Brain microvascular endothelial cell (primary cell): Measurements from ENCODE around the gene ZFHX3.

Experiments used
- DNase-seq: peaks from one replicate; pipeline ENCODE4 v3.0.0-alpha.2; 2020
- H3K27ac ChIP-seq: fragments of 250-450 bp; sonication (Bioruptor Pico); 2 replicates; pipeline ENCODE4 v1.5.1; 2020; ENCODE audit warnings: mild to moderate bottlenecking, moderate library complexity
- H3K27me3 ChIP-seq: fragments of 250-450 bp; sonication (Bioruptor Pico); replicated peaks from 2 replicates; pipeline ENCODE4 v1.5.1; 2020; ENCODE audit warnings: mild to moderate bottlenecking
- H3K36me3 ChIP-seq: fragments of 250-450 bp; sonication (Bioruptor Pico); replicated peaks from 2 replicates; pipeline ENCODE4 v1.5.1; 2020; ENCODE audit warnings: mild to moderate bottlenecking
- H3K4me3 ChIP-seq: 2 replicates; pipeline ENCODE4 v1.5.1; 2011; ENCODE audit warnings: low read depth, mild to moderate bottlenecking, control low read depth, low read length, moderate library complexity
- CTCF ChIP-seq: IDR thresholded peaks from 2 replicates; pipeline ENCODE4 v1.5.1; 2011; ENCODE audit warnings: low read depth, mild to moderate bottlenecking, moderate library complexity, low read length, control low read depth, inconsistent platforms; ENCODE audit errors: missing control alignments
- in situ Hi-C: cut with HindIII; loops from 2 replicates; pipeline ENCODE4 v1.10.0; 2017; ENCODE audit warnings: low sequenced_read_pairs, low pct_ligation_motif_present

The ZFHX3 gene

DNA sequence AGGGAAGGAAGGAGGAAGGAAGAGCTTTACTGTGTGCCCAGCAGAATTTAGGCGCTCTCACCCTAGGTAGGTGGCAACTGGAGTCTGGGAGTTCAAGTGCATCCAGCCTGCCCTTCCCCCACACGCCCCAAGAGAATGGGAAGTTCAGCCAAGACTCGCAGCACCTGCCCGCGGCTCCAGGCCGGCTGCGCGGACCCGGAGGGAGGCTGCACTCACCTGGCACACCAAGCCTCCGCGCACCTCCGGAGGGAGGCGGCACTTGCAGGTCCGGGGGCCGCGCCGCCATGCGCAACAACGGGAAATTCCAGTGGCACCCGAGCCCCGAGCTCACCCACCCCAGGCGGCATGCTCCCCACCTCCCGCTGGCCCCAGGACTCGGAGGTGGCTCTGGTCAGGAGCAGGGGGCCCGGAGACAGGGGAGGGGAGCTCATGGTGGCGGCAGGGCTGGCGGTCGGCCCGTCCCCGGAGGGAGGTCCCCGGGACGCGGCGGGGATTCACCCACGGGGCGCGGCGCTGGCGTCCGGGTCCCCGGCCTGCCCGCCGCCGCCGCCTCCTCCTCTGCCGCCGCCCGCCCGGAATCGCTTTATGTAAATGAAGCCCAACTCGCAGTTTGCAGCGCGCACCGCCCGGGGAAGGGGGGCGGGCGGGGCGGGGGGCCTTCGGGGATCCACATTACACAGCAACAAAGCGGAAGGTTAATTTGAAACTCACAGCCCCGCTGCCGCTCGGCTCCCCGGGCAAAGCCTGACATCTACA is at the start of gene ZFHX3:
ZFHX3 (minus strand) TSS at position 593 of the 756 bp plus-strand sequence. CDS start 87,983 bp downstream, outside the sequence.
- H3K27ac ChIP-seq = peak within 1 kb of the TSS; percentile 89
- in situ Hi-C loops = no loop called here
- H3K27me3 ChIP-seq = no peaks in the 10 kb centered on the region
- peak within 1 kb of the TSS; percentile 69 for H3K4me3 ChIP-seq
- TF ChIP-seq CTCF = no peak
- no peaks in the 10 kb centered on the region for H3K36me3 ChIP-seq
- DNase-seq = no peak

- in situ Hi-C loops = no loop called here
- no peaks in the 10 kb centered on the region for H3K36me3 ChIP-seq
Measured at GRCh38 chr16:73096510-73096909, 48.6 kb upstream of the ZFHX3 start.

DNA sequence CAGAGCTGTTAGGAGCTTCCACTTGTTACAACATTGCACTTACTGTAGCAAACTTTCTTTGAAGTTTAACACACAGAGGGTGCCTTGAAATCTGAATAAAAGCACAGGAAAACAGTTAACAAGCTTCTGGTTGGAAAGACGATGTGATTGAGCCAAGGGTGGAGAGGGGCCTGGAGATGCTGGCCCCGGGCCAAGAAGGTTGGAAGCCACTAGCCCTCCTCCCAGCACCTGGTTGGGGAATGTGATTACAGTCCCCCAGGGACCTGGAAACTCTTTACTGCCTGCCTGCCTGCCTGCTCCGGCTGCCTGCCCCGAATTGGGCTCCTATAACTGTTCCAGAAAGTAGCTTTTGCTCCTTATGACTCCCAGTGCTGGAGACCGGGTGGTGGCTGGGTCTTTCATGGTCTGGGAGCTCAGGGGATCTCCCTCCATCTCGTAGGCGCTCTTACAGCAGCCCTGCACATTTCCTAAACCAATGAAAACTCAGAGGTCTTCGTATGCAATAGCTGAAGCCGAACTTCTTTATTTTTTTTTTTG is 48.0 kb upstream of the ZFHX3 start:
- Histone ChIP-seq H3K36me3 (no peaks in the 10 kb centered on the region), H3K4me3 (no peak overlapping the region), H3K27me3 (no peaks in the 10 kb centered on the region), H3K27ac (no peak overlapping the region)
- DNase-seq = no peak
- in situ Hi-C loops = no loop called here
- TF ChIP-seq CTCF = no peak

More at GRCh38 chr16:73096510-73096909, 48.6 kb upstream of the ZFHX3 start:
- DNase-seq = no peak
- no peak overlapping the region for H3K27ac ChIP-seq
- no peak overlapping the region for H3K4me3 ChIP-seq
- no peaks in the 10 kb centered on the region for H3K27me3 ChIP-seq
- no peak for TF ChIP-seq CTCF

DNA sequence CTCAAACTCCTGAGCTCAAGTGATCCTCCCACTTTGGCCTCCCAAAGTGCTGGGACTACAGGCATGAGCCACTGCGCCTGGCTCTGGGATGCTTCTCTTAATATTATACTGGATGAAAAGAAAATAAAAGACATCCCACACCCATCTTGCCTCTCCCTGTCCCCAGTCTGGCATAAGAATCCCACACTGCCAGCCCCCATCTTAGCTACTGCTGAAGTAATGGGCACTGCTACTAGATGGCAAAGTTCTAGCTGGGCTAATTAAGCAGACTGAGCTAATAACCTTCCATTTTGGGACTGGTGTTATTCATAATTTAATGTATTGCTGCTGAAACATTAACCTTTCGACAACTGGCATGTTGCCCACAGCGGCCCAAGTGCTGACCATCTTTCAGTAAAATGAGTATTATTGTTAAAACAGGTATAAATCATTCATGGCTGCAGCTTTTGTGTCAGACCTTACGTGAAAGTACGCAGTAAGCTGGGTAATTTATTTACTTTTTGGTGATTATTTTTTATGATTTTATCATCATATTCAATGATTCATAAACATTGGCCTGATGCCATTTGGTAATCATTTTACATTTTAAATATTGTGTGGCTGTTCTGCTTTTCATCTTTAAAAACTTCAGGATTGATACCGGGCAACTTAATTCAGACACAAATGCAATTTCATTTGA is 47.4 kb upstream of the ZFHX3 start:
- Histone ChIP-seq H3K36me3 (no peaks in the 10 kb centered on the region), H3K4me3 (no peak overlapping the region), H3K27me3 (no peaks in the 10 kb centered on the region), H3K27ac (no peak overlapping the region)
- no peak for TF ChIP-seq CTCF
- no peak for DNase-seq
- in situ Hi-C loops = no loop called here

- in situ Hi-C loops = no loop called here
- DNase-seq = no peak
- no peak for TF ChIP-seq CTCF
- Histone ChIP-seq H3K4me3 (no peak overlapping the region), H3K36me3 (no peaks in the 10 kb centered on the region), H3K27me3 (no peaks in the 10 kb centered on the region), H3K27ac (no peak overlapping the region)
Measured at GRCh38 chr16:73094371-73094770, 46.4 kb upstream of the ZFHX3 start.
